Measurements from ENCODE around the gene CRACR2A.

Gene CRACR2A

GRCh38 chr12:3727877-3728632, 24.9 kb downstream of the CRACR2A start:
- TF ChIP-seq CTCF (IDR thresholded peaks at IDR 0.05; ENCODE audit: insufficient read depth, low read length, poor library complexity, severe bottlenecking), result no peak
- Histone ChIP-seq H3K4me3 (replicated peaks; ENCODE audit: low read depth, low read length) (no peak overlapping the region), H3K36me3 (ENCODE audit: control insufficient read depth, insufficient read depth, low read length) (peaks cover 2% of the 10 kb centered on the region), H3K27me3 (replicated peaks; ENCODE audit: control insufficient read depth, insufficient read depth, low read length) (no peaks in the 10 kb centered on the region)
- peak; percentile 13 for DNase-seq (ENCODE audit: extremely low read depth, insufficient read length)

GRCh38 chr12:3727354-3727753, 25.6 kb downstream of the CRACR2A start:
- no peaks in the 10 kb centered on the region for H3K27me3 ChIP-seq (replicated peaks; ENCODE audit: control insufficient read depth, insufficient read depth, low read length)
- TF ChIP-seq CTCF (IDR thresholded peaks at IDR 0.05; ENCODE audit: insufficient read depth, low read length, poor library complexity, severe bottlenecking), result no peak
- DNase-seq (ENCODE audit: extremely low read depth, insufficient read length), result no peak
- peaks cover 2% of the 10 kb centered on the region for H3K36me3 ChIP-seq (ENCODE audit: control insufficient read depth, insufficient read depth, low read length)
- no peak overlapping the region for H3K4me3 ChIP-seq (replicated peaks; ENCODE audit: low read depth, low read length)

- DNase-seq (ENCODE audit: extremely low read depth, insufficient read length), result no peak
- no peak overlapping the region for H3K4me3 ChIP-seq (replicated peaks; ENCODE audit: low read depth, low read length)
- no peak for TF ChIP-seq CTCF (IDR thresholded peaks at IDR 0.05; ENCODE audit: insufficient read depth, low read length, poor library complexity, severe bottlenecking)
- no peaks in the 10 kb centered on the region for H3K27me3 ChIP-seq (replicated peaks; ENCODE audit: control insufficient read depth, insufficient read depth, low read length)
- no peaks in the 10 kb centered on the region; the same call in 1 of the 2 replicates for H3K36me3 ChIP-seq (ENCODE audit: control insufficient read depth, insufficient read depth, low read length)
Measured at GRCh38 chr12:3726456-3726855, 26.5 kb downstream of the CRACR2A start.

- no peaks in the 10 kb centered on the region for H3K27me3 ChIP-seq (replicated peaks; ENCODE audit: control insufficient read depth, insufficient read depth, low read length)
- TF ChIP-seq CTCF (IDR thresholded peaks at IDR 0.05; ENCODE audit: insufficient read depth, low read length, poor library complexity, severe bottlenecking), result no peak
- DNase-seq (ENCODE audit: extremely low read depth, insufficient read length), result no peak
- no peaks in the 10 kb centered on the region; the same call in 1 of the 2 replicates for H3K36me3 ChIP-seq (ENCODE audit: control insufficient read depth, insufficient read depth, low read length)
- H3K4me3 ChIP-seq (replicated peaks; ENCODE audit: low read depth, low read length), result no peak overlapping the region
Measured at GRCh38 chr12:3725388-3726115, 27.4 kb downstream of the CRACR2A start.

- no peak overlapping the region for H3K4me3 ChIP-seq (replicated peaks; ENCODE audit: low read depth, low read length)
- no peaks in the 10 kb centered on the region; the same call in 1 of the 2 replicates for H3K36me3 ChIP-seq (ENCODE audit: control insufficient read depth, insufficient read depth, low read length)
- no peaks in the 10 kb centered on the region for H3K27me3 ChIP-seq (replicated peaks; ENCODE audit: control insufficient read depth, insufficient read depth, low read length)
- no peak for DNase-seq (ENCODE audit: extremely low read depth, insufficient read length)
- TF ChIP-seq CTCF (IDR thresholded peaks at IDR 0.05; ENCODE audit: insufficient read depth, low read length, poor library complexity, severe bottlenecking), result no peak
Measured at GRCh38 chr12:3723916-3724805, 28.7 kb downstream of the CRACR2A start.

Data from GM06990 (cell line).